ENCODE results near the gene PAPOLB. TPM values are rescaled to one million over a fixed set of nuclear protein-coding genes. Genes with fewer than 3 reads are reported as not detected.
A peak's percentile ranks its signal among the peaks of the same experiment; 100 is the strongest.

PAPOLB gene
- total RNA-seq, 1 experiment from 2014 or later: 0.13 TPM

- Mint-ChIP-seq H3K4me1 (peaks cover 11 to 15% of the 10 kb centered on the region in 2 experiments), H3K9me3 (no peaks in the 10 kb centered on the region; a peak in 2 of 5 replicates), H3K27me3 (ENCODE audit: low read depth) (peaks cover 18% of the 10 kb centered on the region), H3K27ac (peak overlapping the region in 1 of 3 experiments; percentile 40; a peak in 1 of 7 replicates), H3K36me3 (ENCODE audit: insufficient read depth in 1 of 3, low read depth in 3 of 3) (no peaks in the 10 kb centered on the region; a peak in 1 of 7 replicates), H3K4me3 (no peak overlapping the region)
- Histone ChIP-seq H3K27me3 (ENCODE audit: insufficient read depth, low read length) (no peaks in the 10 kb centered on the region), H3K4me1 (ENCODE audit: insufficient read depth, low read length) (no peaks in the 10 kb centered on the region), H3K27ac (ENCODE audit: insufficient read length, low read depth, low read length) (no peak overlapping the region), H4K20me1 (ENCODE audit: control insufficient read depth, insufficient read depth, insufficient read length) (no peaks in the 10 kb centered on the region), H2AK5ac (ENCODE audit: insufficient read length, low read length) (no peak overlapping the region), H2BK15ac (ENCODE audit: low read depth, low read length) (no peak overlapping the region), H3K23me2 (ENCODE audit: insufficient read length, low read depth, low read length, poor library complexity, severe bottlenecking) (peaks cover 11% of the 10 kb centered on the region), H3K9ac (ENCODE audit: extremely low read depth, insufficient read length, low read length) (no peak overlapping the region), H3K4me2 (ENCODE audit: insufficient read depth, insufficient read length, low read length) (no peak overlapping the region), H3K4ac (ENCODE audit: low read depth, low read length) (no peak overlapping the region), H2BK5ac (ENCODE audit: insufficient read length, low read length) (no peak overlapping the region), H4K91ac (ENCODE audit: insufficient read length, low read depth, low read length) (no peak overlapping the region), H4K8ac (replicated peaks; ENCODE audit: insufficient read length, low read depth, low read length) (no peak overlapping the region), H3K23ac (ENCODE audit: insufficient read length, low read depth, low read length) (no peak overlapping the region), H2BK120ac (ENCODE audit: low read depth, low read length, poor library complexity, severe bottlenecking) (no peak overlapping the region), H3K9me3 (ENCODE audit: control insufficient read depth, low read depth, low read length) (no peaks in the 10 kb centered on the region), H2AFZ (ENCODE audit: low read length) (no peak overlapping the region), H4K5ac (ENCODE audit: insufficient read length, low read depth, low read length) (no peak overlapping the region), H3K56ac (ENCODE audit: insufficient read length, low read depth, low read length) (no peak overlapping the region), H3K79me1 (ENCODE audit: insufficient read depth, low read depth, low read length, poor library complexity, severe bottlenecking) (no peaks in the 10 kb centered on the region), H3T11ph (ENCODE audit: low read length) (no peak overlapping the region), H2BK20ac (ENCODE audit: low read depth, low read length, poor library complexity, severe bottlenecking) (no peak overlapping the region), H2BK12ac (ENCODE audit: insufficient read length, low read depth, low read length) (no peak overlapping the region), H3K18ac (ENCODE audit: insufficient read length, low read depth, low read length) (no peak overlapping the region), H3K14ac (ENCODE audit: insufficient read depth, low read length) (no peak overlapping the region), H3K79me2 (ENCODE audit: insufficient read depth, low read length) (no peaks in the 10 kb centered on the region)
- TF ChIP-seq, protein P1, sequence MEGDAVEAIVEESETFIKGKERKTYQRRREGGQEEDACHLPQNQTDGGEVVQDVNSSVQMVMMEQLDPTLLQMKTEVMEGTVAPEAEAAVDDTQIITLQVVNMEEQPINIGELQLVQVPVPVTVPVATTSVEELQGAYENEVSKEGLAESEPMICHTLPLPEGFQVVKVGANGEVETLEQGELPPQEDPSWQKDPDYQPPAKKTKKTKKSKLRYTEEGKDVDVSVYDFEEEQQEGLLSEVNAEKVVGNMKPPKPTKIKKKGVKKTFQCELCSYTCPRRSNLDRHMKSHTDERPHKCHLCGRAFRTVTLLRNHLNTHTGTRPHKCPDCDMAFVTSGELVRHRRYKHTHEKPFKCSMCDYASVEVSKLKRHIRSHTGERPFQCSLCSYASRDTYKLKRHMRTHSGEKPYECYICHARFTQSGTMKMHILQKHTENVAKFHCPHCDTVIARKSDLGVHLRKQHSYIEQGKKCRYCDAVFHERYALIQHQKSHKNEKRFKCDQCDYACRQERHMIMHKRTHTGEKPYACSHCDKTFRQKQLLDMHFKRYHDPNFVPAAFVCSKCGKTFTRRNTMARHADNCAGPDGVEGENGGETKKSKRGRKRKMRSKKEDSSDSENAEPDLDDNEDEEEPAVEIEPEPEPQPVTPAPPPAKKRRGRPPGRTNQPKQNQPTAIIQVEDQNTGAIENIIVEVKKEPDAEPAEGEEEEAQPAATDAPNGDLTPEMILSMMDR (conservative IDR thresholded peaks at IDR 0.05): no peak
- no CpG with 5 or more reads among the region's 7 CpGs for WGBS (ENCODE audit: extremely low coverage, insufficient read length, low lambda C conversion rate)
- DNase-seq: no peak
Observed at GRCh38 chr7:4885317-4885807, 23.5 kb upstream of the PAPOLB start.

Measured in H9 (cell line).